Measurements from ENCODE around the gene CASQ2.

GRCh38 chr1:115679141-115679611, 89.3 kb downstream of the CASQ2 start:
- TF ChIP-seq TAF1 (IDR thresholded peaks at IDR 0.05; ENCODE audit: low read depth, low read length) (no peak), POLR2AphosphoS5 (IDR thresholded peaks at IDR 0.05; ENCODE audit: low read depth, low read length) (no peak), POLR2A (IDR thresholded peaks at IDR 0.05; ENCODE audit: low read depth, low read length) (no peak), PAX5 (IDR thresholded peaks at IDR 0.05; ENCODE audit: insufficient read depth, low read length, severe bottlenecking) (no peak), SPI1 (IDR thresholded peaks at IDR 0.05; ENCODE audit: low read depth, low read length) (no peak)
